ENCODE results near the gene SLC5A10.
A peak's percentile ranks its signal among the peaks of the same experiment; 100 is the strongest.
"Not testable (repeated sequence)": the region's sequence is repeated elsewhere in the genome, so short reads cannot be mapped to it uniquely, and the experiment has no call there.

Gene SLC5A10

DNA sequence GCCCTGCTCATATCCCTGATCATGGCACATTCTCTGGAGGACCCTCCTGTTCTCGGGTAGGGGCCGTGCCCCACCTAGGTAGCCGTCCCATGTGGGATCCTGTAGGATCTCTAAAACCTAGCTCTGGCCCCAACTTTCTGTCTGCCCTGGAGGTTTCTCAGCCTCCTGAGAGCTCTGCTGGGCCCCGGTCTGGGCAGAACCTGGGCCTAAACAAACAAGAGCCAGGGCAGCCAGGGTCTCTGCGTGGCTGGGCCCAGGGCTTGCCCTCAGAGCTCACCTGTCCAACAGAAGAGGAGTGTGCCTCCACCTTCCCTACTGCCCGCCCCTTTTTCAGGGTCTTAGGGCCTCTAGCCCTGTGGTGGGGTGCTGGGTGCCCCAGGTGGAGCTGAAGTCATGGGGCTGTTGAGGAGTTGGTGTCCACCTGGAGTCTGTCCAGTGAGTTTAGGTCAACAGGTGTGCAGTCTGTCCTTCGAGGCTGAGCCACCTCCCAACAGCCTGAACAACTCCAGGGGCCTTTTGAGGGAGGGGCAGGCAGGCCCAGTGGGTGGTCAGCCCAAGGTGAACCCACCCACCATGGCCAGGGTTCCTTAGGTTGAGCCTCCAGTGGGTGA lies 69.2 kb downstream of the SLC5A10 start:
- ATAC-seq, result not testable (repeated sequence)

DNA sequence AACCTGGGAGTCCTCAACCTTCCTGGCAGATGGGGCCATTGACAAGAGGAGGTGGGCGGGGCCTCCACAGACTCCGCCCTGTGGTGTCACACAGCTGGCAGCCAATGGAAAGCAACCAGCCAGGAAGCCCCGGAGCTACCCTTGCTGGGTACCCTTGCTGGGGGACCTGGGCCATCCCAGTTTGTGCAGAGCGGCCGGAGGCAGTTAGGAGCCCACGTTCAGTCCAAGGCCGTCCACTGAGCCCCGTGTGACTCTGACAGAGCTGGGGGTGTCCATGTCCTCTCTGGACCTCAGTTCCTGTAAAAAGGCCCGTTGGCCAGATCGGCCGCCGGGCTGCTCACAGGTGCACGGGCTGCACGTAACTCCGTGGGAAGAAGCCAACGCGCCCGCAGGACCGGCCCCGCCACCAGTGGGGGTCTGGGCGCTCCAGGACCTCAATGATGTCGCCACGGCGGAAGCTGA lies 69.7 kb downstream of the SLC5A10 start:
- no peak for ATAC-seq

DNA sequence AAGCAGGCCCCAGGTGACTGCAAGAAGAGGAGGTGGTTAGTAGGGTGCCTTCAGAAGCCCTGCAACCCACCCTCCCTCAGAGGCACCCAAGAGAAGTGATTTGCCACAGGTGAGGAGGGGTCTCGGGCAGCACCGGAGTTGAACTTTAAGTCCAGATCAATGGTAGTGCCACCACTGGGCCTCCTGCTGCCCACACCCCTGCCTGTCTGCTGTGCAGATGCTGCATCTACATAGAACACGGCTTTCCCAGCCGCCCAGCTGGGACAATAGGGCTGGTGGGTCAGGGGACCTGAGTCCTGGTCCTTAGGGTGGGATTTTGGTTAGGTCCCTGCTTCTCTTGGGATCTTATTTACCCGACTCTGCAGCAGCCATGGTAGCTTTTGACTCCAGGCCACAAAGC lies 70.2 kb downstream of the SLC5A10 start:
- ATAC-seq, result no peak

GRCh38 chr17:19022747-19023146 lies 70.8 kb downstream of the SLC5A10 start:
- ATAC-seq, result no peak

- ATAC-seq, result no peak
Measured at GRCh38 chr17:19023209-19023999, 71.4 kb downstream of the SLC5A10 start.

DNA sequence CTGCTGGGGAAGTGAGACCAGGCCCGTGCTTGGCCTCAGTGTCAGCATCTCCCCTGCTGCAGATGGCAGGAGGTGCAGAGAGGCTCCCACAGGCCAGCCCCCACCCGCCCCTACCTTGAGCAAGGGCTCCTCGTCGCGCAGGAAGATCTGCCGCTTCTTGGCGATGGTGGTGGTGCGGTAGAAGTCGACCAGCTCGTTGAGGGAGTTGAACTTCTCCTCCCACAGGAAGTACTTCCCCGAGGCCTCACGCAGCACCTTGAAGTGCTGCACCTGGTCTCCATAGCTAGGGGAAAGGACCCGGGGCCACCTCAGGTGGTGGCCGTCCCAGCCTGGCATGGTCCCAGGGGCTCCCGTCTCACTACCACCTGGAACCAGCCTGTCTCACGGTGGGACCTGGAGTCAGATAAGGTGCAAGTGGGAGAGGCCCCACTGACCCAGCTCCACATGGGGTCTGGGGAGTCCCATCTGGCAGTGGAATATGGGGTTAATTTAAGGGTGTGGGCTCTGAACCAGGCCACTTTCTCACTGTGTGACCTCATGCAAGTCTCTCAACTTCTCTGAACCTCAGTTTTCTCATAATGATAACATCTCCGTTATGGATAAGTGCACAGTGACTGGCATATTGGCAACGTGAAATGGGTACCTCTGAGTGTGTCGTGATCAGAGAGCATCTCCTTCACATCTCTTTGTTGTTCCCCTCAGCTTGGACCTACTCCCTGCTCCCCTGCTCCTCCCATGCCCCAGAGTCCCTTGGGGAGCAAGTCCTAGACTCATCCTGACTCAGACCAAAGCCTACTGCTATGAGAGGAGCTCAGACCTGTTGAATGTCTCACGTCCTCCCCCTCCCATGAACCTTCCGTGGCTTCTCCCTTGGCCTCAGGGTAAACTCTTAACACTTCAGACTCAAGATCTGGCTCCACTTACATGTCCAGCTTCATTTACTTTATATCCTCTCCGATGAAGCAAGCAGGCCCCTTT lies 72.4 kb downstream of the SLC5A10 start:
- ATAC-seq, result peak; percentile 59 to 63

DNA sequence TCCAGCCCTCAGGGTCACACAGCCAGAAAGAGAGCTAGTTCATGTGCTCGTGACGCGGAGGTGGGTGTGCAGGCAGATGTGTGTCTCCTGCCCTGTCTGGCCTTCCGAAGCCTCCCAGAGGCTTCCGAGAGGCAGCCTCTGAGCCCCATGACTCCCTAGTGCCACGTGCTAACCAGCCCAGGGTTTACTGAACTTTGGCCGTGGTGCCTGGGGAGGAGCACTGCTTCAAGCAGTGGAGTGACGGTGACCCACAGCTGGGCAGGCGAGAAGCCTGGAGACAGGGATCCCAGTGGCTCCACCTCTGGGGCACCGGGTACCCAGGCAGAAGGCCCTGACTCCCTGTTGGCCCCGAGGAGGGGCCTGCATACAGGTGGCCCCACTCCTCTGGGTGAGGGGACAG lies 76.7 kb downstream of the SLC5A10 start:
- ATAC-seq, result not testable (repeated sequence)

- ATAC-seq, result not testable (repeated sequence)
Measured at GRCh38 chr17:19029740-19030139, 77.8 kb downstream of the SLC5A10 start.

DNA sequence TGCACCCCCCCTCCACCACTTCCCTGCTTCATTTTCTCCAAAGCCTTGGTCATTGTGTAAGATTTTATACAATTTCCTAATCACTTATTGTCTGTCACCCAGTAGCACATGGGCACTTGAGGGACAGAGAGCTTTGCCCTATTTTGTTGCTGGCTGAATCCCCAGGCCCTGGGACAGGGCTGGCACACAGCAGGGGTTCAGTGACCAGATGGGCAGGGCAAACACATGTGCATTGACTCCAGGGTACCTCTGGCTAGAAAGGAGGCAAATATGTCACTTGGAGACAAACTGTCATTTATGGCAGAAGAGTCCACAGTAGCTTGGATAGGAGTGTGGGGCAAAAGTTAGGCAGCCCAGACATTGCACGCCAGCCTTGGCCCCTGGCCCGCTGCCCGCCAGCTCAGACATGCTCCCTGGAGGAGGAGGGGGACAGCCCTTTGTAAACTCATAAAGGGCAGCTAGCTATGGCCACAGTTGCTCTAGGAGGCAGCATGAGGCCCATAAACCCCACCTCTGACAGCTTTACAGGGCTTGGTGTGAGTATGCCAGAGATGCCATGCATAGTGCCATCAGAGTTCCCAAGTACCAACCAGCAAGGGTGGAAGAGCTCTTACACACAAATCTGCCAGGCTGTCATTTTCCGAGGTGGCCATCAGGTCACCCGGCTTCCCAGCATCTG lies 78.9 kb downstream of the SLC5A10 start:
- not testable (repeated sequence) for ATAC-seq

GRCh38 chr17:19031729-19032128 lies 79.8 kb downstream of the SLC5A10 start:
- peak; percentile 71 to 79 for ATAC-seq

GRCh38 chr17:19032377-19032988 lies 80.5 kb downstream of the SLC5A10 start:
- peak; percentile 88 to 90 for ATAC-seq

GRCh38 chr17:19036186-19036585 lies 84.2 kb downstream of the SLC5A10 start:
- not testable (repeated sequence) for ATAC-seq

DNA sequence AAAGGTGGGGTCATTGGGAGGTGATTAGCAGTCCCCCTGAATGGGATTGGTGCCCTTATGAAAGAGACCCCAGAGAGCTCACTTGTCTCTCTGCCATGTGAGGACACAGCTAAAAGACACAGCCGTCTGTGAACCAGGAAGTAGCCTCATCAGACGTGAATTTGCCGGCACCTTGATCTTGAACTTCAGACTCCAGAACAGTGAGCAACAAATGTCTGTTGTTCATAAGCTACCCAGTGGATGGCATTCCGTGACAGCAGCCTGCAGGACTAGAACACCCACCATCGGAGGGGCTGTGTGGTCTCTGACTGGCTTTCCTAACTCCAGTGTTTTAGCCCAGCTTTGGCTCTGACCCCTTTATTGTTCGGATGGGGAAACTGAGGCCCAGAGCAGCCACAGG lies 85.6 kb downstream of the SLC5A10 start:
- peak in 1 of 2 donors; percentile 4 for ATAC-seq

DNA sequence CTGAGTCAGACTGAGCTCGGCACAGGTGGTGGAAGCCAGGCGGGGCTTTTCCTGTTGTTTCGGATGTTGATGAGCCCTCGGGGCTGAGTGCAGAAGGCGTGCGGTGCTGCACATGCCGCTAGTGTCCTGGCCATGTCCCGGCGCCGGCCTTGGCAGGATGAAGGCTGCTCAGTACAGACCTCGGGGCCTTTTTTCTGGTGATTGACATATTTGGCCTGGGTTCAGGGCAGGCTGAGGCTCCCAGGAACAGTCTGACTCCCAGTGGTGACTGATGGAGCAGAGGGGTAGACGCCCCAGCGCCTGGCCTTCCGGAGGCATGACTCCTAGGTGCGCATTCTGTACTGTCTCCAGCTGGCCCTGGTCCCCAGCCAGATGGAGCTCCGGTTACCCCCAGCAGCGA lies 86.0 kb downstream of the SLC5A10 start:
- peak; percentile 44 to 60 for ATAC-seq

DNA sequence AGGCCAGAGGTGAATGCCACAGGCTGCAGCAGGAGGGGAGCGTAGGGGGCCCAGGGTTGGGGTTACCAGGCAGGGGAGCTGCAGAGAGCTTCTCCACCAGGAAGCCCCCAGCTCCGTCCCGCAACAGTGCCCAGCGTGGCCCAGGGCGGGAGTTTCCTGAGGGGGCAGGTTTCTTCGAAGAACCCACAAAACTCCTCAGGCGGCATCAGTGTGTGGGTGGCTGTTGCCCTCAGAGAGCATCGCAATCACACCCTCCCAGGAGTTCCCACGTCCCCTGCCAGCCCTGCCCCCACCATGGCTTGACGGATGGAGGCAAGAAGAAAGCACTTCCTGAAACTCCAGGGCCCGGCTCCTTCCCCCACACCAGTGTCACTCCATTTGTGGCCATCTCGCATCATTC lies 86.8 kb downstream of the SLC5A10 start:
- ATAC-seq, result peak; percentile 25 to 30

DNA sequence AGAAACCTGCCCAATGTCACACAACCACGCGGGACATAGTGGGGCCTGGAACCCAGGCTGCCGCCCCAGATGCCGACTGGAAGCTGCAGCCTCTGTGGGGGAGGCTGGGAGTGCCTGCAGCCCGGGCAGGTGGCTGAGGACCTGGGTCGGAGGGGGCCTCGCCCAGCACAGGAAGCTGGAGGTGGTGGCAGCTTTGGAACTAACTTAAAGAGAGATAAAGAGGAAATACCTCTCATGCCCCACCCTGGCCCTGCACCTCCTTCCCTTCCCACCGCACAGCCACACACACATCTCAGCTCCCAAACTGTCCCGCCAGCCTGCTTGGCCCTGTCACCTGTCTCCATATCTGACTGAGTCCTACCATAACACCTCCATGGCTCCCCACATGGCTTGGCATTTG lies 88.4 kb downstream of the SLC5A10 start:
- not testable (repeated sequence) for ATAC-seq

DNA sequence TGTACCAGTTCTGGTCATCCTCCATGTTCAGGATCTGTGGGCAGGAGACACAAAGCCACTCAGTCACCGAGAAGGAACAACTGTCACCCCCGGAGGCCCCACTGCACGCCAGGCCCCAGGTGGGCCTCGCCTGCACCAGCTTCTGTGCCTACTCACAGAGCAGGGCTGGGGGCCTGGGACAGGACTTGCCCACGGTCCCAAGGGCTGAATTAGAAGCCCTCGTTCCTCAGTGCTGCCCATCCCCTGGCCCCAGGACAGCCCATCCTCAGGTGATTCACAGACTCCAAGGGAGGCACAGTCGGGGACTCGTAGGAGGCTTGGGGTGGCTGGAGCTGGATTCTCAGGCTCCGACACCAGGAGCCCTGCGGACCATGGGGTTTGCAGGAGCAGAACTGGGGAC lies 89.9 kb downstream of the SLC5A10 start:
- not testable (repeated sequence) for ATAC-seq

- not testable (repeated sequence) for ATAC-seq
Measured at GRCh38 chr17:19042369-19042768, 90.4 kb downstream of the SLC5A10 start.

GRCh38 chr17:19043032-19043431 lies 91.1 kb downstream of the SLC5A10 start:
- ATAC-seq, result not testable (repeated sequence)

DNA sequence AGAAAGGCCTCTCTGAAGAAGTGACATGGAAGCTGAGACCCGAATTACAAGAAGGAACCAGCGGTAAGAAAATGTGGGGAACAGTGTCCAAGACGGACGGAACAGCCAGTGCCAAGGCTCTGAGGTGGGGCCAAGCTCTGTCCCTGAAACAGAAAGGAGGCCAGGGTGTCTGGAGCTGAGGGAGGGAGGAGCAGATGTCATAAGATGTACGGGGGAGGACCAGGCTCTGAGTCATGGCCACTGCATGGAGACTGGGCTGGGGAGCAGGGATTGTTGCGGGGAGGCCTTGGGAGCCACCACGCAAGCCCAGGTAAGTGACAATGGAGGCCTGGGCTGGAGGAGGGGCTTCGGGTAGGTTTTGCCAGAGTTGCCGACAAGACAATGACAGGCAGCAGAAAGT lies 92.7 kb downstream of the SLC5A10 start:
- peak; percentile 40 for ATAC-seq

DNA sequence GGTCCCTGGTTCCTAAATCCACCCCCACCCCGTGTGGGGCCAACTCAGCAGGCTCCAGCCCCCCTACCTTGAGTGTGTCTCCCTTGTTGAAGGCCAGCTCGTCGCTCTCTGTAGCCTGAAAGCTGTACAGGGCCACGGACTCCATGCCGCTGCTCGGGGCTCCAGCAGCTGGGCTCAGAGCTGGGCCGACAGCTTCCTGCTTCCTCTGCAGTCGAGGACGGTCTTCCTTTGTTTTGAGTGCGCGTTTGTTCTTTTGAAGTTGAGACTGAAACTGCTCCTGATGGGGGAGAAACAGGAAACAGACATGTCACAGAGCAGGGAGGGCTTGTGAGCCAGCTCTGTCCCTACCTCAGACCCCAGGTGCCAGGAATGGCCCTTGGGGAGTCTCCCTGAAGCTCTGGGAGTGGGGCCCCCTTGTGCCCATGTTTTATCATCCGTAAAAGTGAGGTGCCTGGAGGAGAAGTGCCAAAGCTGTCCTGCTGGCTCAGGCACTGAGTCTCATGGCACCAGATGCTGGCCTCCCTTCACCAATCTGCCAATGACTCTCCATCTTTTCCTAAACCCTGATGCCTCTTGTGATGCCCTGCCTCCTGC lies 94.9 kb downstream of the SLC5A10 start, which contains the start of gene GRAP:
GRAP (minus strand) TSS at position 176 of the 594 bp plus-strand sequence; CDS start at position 145, 31 bp downstream.
- peak; percentile 75 for ATAC-seq

Measured in activated CD4-positive, CD25-positive, alpha-beta regulatory T cell treated with anti-CD3 and anti-CD28 coated beads, Interleukin-2, amount 50 U/mL, for 24 hours (primary cell).